ENCODE results near the gene POLR2F.

- no peak for TF ChIP-seq YY1 (IDR thresholded peaks at IDR 0.05; ENCODE audit: insufficient read depth, insufficient read length)
- no peak for TF ChIP-seq ZNF274 (IDR thresholded peaks at IDR 0.05; ENCODE audit: low read depth, low read length)
Observed at GRCh38 chr22:37925767-37926166, 27.7 kb upstream of the POLR2F start.
